ENCODE measurements around the gene KCNK7. TPM values are rescaled to one million over a fixed set of nuclear protein-coding genes. Genes with fewer than 3 reads are reported as not detected.

The KCNK7 gene
- total RNA-seq, 1 donor from 2014 or later = 0.84 TPM

- peaks cover 53% of the 10 kb centered on the region for H3K4me1 ChIP-seq (ENCODE audit: insufficient read depth, low read length)
- peak overlapping the region; percentile 92 for H3K27ac ChIP-seq (ENCODE audit: low read depth, low read length)
- Mint-ChIP-seq H3K27ac (ENCODE audit: unreplicated experiment) (peak overlapping the region; percentile 56), H3K27me3 (ENCODE audit: low read depth, unreplicated experiment) (peaks cover 3% of the 10 kb centered on the region), H3K9me3 (ENCODE audit: unreplicated experiment) (no peaks in the 10 kb centered on the region), H3K36me3 (ENCODE audit: low read depth, unreplicated experiment) (peaks cover 2% of the 10 kb centered on the region), H3K4me1 (ENCODE audit: low read depth, unreplicated experiment) (peaks cover 28% of the 10 kb centered on the region), H3K4me3 (ENCODE audit: unreplicated experiment) (peak overlapping the region; percentile 58)
- H3K4me2 ChIP-seq (ENCODE audit: low read length) = peak overlapping the region; percentile 94
- no peaks in the 10 kb centered on the region for H3K9me3 ChIP-seq (ENCODE audit: insufficient read depth, low read depth, low read length)
- peaks cover 24% of the 10 kb centered on the region for H3K79me2 ChIP-seq (ENCODE audit: insufficient read depth, low read length)
- no peak for FAIRE-seq
- TF ChIP-seq EZH2 (IDR thresholded peaks at IDR 0.05; ENCODE audit: insufficient read depth, low read length) (no peak), CTCF (IDR thresholded peaks at IDR 0.05; ENCODE audit: insufficient read depth, low read depth, low read length) (no peak)
- H3K36me3 ChIP-seq (ENCODE audit: insufficient read depth, low read length) = no peaks in the 10 kb centered on the region
- H3K27me3 ChIP-seq (ENCODE audit: insufficient read depth, low read length) = no peaks in the 10 kb centered on the region
- no peak overlapping the region for H2AFZ ChIP-seq (ENCODE audit: low read depth, low read length)
- peak overlapping the region; percentile 55 for H3K9ac ChIP-seq (ENCODE audit: low read length)
- H3K4me3 ChIP-seq (ENCODE audit: insufficient read depth, low read depth, low read length) = no peak overlapping the region
- peak; percentile 55 for DNase-seq (ENCODE audit: low read depth)
- H4K20me1 ChIP-seq (ENCODE audit: insufficient read depth, low read length) = peaks cover 11% of the 10 kb centered on the region
Observed at GRCh38 chr11:65559951-65560537, 35.6 kb downstream of the KCNK7 start.

GRCh38 chr11:65559535-65559934 lies 36.1 kb downstream of the KCNK7 start:
- no peak overlapping the region for H3K27ac Mint-ChIP-seq (ENCODE audit: unreplicated experiment)
- H3K9me3 Mint-ChIP-seq (ENCODE audit: unreplicated experiment) = no peaks in the 10 kb centered on the region
- FAIRE-seq (no peak), DNase-seq (ENCODE audit: low read depth) (no peak)
- H3K4me3 Mint-ChIP-seq (ENCODE audit: unreplicated experiment) = no peak overlapping the region
- H3K4me1 Mint-ChIP-seq (ENCODE audit: low read depth, unreplicated experiment) = peaks cover 30% of the 10 kb centered on the region
- H3K36me3 Mint-ChIP-seq (ENCODE audit: low read depth, unreplicated experiment) = peaks cover 2% of the 10 kb centered on the region
- Histone ChIP-seq H3K4me3 (ENCODE audit: insufficient read depth, low read depth, low read length) (no peak overlapping the region), H3K36me3 (ENCODE audit: insufficient read depth, low read length) (no peaks in the 10 kb centered on the region), H3K4me2 (ENCODE audit: low read length) (peak overlapping the region; percentile 94), H4K20me1 (ENCODE audit: insufficient read depth, low read length) (peaks cover 16% of the 10 kb centered on the region), H3K9ac (ENCODE audit: low read length) (peak overlapping the region; percentile 84), H2AFZ (ENCODE audit: low read depth, low read length) (no peak overlapping the region), H3K9me3 (ENCODE audit: insufficient read depth, low read depth, low read length) (no peaks in the 10 kb centered on the region), H3K79me2 (ENCODE audit: insufficient read depth, low read length) (peaks cover 29% of the 10 kb centered on the region), H3K4me1 (ENCODE audit: insufficient read depth, low read length) (peaks cover 58% of the 10 kb centered on the region), H3K27ac (ENCODE audit: low read depth, low read length) (peak overlapping the region; percentile 92), H3K27me3 (ENCODE audit: insufficient read depth, low read length) (no peaks in the 10 kb centered on the region)
- no peak for TF ChIP-seq CTCF (IDR thresholded peaks at IDR 0.05; ENCODE audit: insufficient read depth, low read depth, low read length)
- TF ChIP-seq EZH2 (IDR thresholded peaks at IDR 0.05; ENCODE audit: insufficient read depth, low read length) = no peak
- peaks cover 8% of the 10 kb centered on the region for H3K27me3 Mint-ChIP-seq (ENCODE audit: low read depth, unreplicated experiment)

- peak overlapping the region; percentile 66 for H3K4me3 Mint-ChIP-seq (ENCODE audit: unreplicated experiment)
- H3K4me1 Mint-ChIP-seq (ENCODE audit: low read depth, unreplicated experiment) = peaks cover 30% of the 10 kb centered on the region
- no peaks in the 10 kb centered on the region for H3K9me3 Mint-ChIP-seq (ENCODE audit: unreplicated experiment)
- peaks cover 34% of the 10 kb centered on the region for H3K79me2 ChIP-seq (ENCODE audit: insufficient read depth, low read length)
- TF ChIP-seq EZH2 (IDR thresholded peaks at IDR 0.05; ENCODE audit: insufficient read depth, low read length) = no peak
- no peak for TF ChIP-seq CTCF (IDR thresholded peaks at IDR 0.05; ENCODE audit: insufficient read depth, low read depth, low read length)
- no peak for FAIRE-seq
- H3K27ac ChIP-seq (ENCODE audit: low read depth, low read length) = peak overlapping the region; percentile 92
- peaks cover 21% of the 10 kb centered on the region for H4K20me1 ChIP-seq (ENCODE audit: insufficient read depth, low read length)
- peaks cover 9% of the 10 kb centered on the region for H3K27me3 Mint-ChIP-seq (ENCODE audit: low read depth, unreplicated experiment)
- no peaks in the 10 kb centered on the region for H3K36me3 ChIP-seq (ENCODE audit: insufficient read depth, low read length)
- peaks cover 64% of the 10 kb centered on the region for H3K4me1 ChIP-seq (ENCODE audit: insufficient read depth, low read length)
- no peaks in the 10 kb centered on the region for H3K27me3 ChIP-seq (ENCODE audit: insufficient read depth, low read length)
- no peak overlapping the region for H2AFZ ChIP-seq (ENCODE audit: low read depth, low read length)
- H3K36me3 Mint-ChIP-seq (ENCODE audit: low read depth, unreplicated experiment) = peaks cover 2% of the 10 kb centered on the region
- DNase-seq (ENCODE audit: low read depth) = peak; percentile 50
- H3K4me2 ChIP-seq (ENCODE audit: low read length) = peak overlapping the region; percentile 94
- H3K9ac ChIP-seq (ENCODE audit: low read length) = peak overlapping the region; percentile 84
- no peaks in the 10 kb centered on the region for H3K9me3 ChIP-seq (ENCODE audit: insufficient read depth, low read depth, low read length)
- H3K27ac Mint-ChIP-seq (ENCODE audit: unreplicated experiment) = peak overlapping the region; percentile 53
- H3K4me3 ChIP-seq (ENCODE audit: insufficient read depth, low read depth, low read length) = no peak overlapping the region
Observed at GRCh38 chr11:65558930-65559509, 36.6 kb downstream of the KCNK7 start.

All from astrocyte (in vitro differentiated cells and primary cell).